GM18907 (cell line): ENCODE results near the gene MYOM3.

Source experiments
- ATAC-seq: cut with Tn5 transposase; IDR thresholded peaks from one replicate; pipeline ENCODE4 v1.9.1; 2021; ENCODE audit warnings: mild to moderate bottlenecking, moderate library complexity; ENCODE audit not compliant: unreplicated experiment

MYOM3 gene

DNA sequence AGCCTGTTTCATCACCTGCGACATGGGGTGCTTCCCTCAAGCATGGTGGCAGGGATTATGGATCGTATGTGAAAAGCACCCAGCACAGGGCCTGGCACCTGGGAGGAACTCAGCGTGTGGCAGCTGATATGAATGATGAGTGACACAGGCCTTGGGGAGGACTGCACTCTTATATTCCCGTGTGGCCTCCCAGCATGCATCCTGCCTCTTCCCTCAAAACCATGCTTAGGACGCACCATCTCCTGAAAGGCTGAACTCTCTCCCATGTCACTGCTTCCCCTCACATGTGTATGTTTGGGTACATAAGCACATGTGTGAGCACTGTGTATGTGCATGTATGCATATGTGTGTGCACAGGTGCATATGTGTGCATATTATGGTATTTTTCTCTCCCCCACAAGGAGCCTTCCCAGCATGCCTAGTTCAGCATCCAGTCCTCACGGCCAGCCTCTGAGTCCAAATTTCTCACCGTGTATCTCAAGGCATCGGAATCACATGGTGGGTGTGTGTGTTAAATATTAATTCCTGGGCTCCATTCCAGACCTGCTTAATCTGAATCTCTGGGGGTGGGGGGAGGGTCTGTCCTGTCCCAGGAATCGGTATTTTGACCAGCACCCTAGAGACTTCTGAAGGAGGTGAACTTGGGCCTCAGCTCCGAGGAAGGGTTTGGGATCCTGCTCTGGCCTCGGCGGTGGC is 12.8 kb downstream of the MYOM3 start:
- no peak for ATAC-seq

DNA sequence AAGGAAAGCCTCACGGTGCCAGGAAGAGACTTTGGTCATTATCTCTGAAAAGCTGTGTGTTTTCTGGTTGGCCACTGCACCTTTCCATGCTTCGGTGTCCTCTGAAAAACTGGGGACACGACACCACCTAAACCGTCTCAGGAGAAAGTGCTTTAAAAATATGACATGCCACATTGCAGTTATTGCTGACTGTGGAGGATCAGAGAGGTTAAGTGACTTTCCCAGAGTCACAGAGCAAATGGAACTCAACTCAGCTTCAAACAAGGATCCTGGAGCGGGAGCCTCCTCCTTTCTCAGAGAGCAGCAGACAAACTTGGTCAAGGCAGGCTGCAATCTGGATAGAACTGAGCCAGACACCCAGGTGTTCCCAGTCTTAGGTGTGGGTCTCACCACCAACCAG is 13.8 kb downstream of the MYOM3 start:
- no peak for ATAC-seq

GRCh38 chr1:24097663-24098062 is 14.3 kb downstream of the MYOM3 start:
- no peak for ATAC-seq

GRCh38 chr1:24096739-24097103 is 15.2 kb downstream of the MYOM3 start:
- ATAC-seq = no peak

DNA sequence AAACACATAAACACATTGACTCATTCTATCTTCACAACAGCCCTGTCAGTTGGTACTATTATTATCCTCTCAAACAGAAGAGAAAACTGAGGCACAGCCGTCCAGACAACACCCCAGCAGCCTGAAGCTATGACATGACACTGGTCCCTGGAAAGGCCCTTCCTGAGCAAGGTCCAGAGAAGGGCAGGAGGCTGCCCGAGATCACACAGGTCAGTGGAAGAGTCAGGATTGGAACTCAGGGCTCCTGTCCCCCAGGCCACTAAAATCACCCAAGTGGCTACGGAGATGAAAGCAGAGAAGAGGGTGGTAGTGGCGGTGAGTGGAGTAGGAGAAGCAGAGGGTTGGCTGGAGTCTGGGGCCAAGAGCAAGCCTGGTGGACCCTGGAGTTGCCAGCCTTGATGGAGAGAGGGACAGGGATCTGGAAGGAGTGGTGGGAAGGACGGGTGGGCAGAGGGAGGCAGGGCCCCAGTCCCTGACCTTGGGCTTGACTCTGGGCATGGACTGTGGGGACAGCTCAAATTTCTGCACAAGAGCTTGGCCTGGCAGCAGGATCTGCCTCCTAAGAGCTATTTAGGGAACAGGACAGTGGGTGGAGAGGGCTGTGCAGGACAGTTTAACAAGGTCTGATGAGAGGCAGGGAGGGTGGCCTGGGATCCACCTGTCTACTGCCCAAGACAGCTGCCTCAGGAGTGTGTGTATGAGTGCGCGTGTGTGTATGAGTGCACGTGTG is 15.8 kb downstream of the MYOM3 start:
- ATAC-seq = no peak

GRCh38 chr1:24095140-24095859 is 16.6 kb downstream of the MYOM3 start:
- no peak for ATAC-seq

- ATAC-seq = no peak
Measured at GRCh38 chr1:24094554-24094953, 17.4 kb downstream of the MYOM3 start.

GRCh38 chr1:24093732-24094131 is 18.2 kb downstream of the MYOM3 start:
- ATAC-seq = no peak

DNA sequence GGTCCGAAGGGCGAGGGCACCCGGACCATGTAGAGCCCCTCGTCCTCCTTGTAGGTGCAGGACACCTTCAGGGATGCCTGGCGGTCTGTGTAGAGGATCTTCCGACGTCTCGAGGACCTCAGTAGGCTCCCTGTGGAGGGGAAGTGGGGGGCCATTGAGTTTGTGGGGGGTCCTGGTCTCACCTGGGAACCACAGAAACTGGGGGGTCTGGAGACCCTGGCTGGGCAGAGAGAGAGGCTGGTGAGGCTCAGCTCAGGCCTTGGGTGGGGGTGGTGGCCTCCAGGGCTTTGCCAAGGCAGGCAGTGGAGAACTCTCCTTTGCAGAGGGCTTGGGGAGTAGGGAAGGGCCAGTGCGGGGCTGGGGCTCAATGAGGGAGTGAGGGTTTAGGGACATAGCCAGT is 19.0 kb downstream of the MYOM3 start:
- no peak for ATAC-seq

- ATAC-seq = no peak
Measured at GRCh38 chr1:24091971-24092482, 19.9 kb downstream of the MYOM3 start.

DNA sequence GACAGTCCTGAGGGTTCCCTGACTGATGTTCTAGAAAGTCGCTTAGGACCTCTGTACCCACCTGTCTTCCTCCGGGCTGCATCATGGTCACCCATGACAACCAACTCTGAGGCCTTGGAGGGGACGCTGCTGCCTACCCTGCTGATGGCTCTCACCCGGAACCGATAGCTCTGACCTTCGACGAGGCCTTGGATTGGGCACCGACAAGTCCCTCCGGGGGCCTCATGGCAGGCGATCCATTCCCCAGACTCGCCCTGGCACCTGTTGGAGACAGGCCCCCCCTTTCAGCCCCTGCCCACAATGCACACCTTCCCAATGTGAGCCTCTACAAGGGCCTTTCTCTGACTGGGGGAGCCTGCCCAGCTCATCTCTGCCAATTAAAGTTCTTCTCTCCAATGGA is 21.2 kb downstream of the MYOM3 start:
- no peak for ATAC-seq

GRCh38 chr1:24089743-24090555 is 22.0 kb downstream of the MYOM3 start:
- no peak for ATAC-seq

GRCh38 chr1:24089027-24089742 is 22.8 kb downstream of the MYOM3 start:
- ATAC-seq = no peak

GRCh38 chr1:24086466-24086865 is 25.5 kb downstream of the MYOM3 start:
- no peak for ATAC-seq

DNA sequence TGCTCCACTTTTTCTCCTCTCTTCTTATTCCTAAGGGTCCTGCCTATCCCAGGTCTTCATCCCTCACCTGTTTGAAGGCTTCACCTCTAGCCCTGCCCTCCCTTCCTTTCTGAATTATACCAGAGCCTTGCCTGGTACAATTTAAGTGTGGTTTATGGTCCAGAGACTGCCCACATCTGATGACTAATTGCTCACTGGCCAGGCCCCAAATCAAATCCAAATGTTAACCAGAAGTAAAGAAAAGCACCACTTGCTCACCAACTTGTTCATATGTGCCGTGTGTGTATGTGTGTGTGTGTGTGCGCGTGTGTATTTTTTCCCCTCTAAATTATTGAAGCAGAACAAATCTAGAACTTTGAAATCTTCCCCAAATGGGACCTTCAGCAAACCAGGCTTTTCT is 26.4 kb downstream of the MYOM3 start:
- ATAC-seq = no peak

GRCh38 chr1:24085007-24085406 is 26.9 kb downstream of the MYOM3 start:
- ATAC-seq = no peak

- no peak for ATAC-seq
Measured at GRCh38 chr1:24084050-24084449, 27.9 kb downstream of the MYOM3 start.

DNA sequence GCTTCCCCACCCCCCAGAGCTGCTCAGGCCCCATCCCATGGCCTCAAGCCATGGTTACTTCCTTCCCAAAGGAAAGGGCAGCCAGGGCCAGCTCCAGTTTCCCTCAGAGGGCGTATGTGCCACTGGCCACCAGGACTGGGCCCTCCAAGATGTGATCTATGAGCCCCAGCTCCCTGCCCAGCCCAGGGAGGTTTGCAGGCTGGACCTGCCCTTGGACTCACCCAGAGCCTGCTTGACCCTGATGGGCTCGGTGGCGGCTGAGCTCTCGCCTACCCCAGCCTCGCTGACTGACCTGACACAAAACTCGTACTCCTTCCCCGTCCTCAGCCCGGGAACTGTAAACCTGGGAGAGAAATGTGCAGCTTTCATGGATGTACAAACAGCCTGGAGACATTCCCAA is 29.6 kb downstream of the MYOM3 start:
- no peak for ATAC-seq

DNA sequence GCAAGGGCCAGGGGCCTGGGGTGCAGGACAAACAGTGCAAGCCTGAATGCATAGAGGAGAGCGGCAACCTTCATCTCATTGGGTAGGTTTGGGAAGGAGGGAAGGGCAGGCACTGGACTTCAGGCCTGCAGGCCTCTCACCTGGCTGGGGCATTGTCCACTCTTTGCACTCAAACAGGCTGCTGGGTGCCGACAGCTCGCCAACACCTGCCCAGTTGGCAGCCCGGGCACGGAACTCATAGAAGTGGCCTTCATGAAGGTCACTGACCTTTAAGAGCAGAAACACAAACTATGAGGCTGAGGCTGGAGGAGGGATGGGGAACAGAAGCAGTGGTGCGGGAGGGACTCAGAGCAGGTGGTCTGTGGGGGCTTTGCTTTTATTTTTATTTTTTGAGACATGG is 30.7 kb downstream of the MYOM3 start:
- no peak for ATAC-seq

GRCh38 chr1:24080131-24080530 is 31.8 kb downstream of the MYOM3 start:
- ATAC-seq = no peak
